ENCODE results near the gene SLC16A3.
"Not testable (repeated sequence)": the region's sequence is repeated elsewhere in the genome, so short reads cannot be mapped to it uniquely, and the experiment has no call there.

SLC16A3 gene

GRCh38 chr17:82247182-82247823 is 18.5 kb downstream of the SLC16A3 start:
- no peak for DNase-seq (ENCODE audit: low read depth)

GRCh38 chr17:82247856-82248671 is 19.2 kb downstream of the SLC16A3 start:
- DNase-seq (ENCODE audit: low read depth) = no peak

GRCh38 chr17:82248815-82249674 is 20.2 kb downstream of the SLC16A3 start:
- DNase-seq (ENCODE audit: low read depth) = no peak

DNA sequence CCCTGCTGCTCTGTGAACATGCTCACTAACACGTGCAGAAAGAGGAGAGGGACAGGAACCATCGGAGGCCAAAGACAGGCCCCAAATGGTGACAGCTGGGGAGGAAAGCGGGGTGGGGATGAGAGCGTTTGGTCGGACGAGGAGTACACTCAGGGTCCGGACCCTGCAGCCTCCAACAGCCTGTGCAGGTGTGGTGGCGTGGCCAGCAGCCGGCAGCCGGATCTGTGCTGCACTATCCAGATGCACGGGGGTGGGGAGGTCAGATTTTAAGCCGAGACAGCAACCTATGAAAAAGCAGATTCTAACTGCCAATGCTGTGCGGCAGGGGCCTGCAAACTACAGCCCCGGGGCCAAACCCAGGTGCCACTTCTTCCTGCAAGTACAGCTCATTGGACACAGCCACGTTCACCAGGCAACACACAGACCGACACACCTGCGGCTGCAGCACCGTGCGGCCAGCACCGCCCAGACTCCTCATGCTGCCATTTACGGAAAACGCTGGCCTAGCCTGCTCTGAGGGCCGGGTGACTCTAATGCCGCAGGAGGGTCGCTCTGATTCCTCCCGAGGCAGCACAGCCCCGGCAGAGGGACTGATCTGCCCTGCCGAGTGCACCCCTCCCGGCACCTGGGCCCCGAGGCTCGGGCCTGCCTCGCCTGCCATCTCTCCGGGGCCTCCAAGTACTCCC is 21.2 kb downstream of the SLC16A3 start:
- DNase-seq (ENCODE audit: low read depth) = no peak

DNA sequence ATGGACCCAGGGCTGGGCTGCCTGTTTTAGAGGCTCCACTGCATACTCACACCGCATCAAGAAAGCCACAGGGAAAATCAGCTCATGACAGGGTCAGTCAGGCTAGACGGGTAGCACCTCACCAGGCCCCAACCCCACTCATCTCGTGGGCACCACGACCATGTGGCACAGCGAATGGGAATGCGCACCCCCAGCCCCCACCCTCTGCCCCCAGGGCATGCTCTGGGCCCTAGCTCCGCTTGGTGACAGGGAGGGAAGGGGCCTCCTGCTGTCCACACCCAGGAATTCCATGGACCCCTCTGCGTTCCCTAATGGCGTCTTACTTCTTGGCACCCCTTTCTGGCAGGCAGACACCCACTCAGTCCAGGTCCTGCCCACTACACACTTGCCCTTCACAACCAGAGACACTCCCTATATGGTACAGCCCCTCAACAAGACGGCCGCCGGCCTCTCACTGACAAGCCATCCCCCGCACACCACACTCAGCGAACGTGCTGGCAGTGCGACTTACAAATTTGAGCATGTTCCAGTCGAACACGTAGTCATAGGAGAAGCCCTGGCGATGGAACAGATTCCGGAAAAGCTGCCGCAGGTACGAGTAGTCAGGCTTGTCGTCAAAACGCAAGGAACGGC is 22.1 kb downstream of the SLC16A3 start:
- no peak for DNase-seq (ENCODE audit: low read depth)

DNA sequence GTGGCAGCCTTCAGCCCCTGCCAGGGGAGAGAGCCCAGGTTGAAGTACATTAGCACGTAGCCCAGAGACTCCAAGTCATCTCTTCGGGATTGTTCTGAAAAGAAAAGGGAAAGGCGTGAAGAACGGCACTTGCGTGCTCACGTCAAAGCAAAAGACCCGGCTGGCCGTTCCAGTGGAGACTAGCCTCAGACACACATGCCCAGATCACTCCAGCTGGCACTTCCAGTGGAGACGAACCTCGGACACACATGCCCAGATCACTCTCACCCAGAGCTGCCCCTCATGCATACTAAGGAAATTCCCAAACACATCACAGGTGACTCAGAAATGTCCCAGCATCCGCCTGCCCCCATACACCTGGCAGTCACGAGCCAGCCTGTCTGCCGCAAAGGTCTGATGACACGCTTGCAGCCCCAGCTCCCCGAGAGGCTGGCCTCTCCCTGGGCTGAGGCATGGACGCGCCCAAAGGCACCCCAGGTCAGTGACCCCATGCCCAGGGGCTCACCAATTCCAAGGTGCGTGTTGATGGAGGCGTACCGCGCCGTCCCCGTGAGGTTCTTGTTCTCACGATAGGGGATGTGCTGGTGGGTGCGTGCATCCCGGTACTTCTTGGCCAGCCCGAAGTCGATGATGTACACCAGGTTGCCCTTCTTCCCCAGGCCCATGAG is 23.8 kb downstream of the SLC16A3 start:
- DNase-seq (ENCODE audit: low read depth) = no peak

DNA sequence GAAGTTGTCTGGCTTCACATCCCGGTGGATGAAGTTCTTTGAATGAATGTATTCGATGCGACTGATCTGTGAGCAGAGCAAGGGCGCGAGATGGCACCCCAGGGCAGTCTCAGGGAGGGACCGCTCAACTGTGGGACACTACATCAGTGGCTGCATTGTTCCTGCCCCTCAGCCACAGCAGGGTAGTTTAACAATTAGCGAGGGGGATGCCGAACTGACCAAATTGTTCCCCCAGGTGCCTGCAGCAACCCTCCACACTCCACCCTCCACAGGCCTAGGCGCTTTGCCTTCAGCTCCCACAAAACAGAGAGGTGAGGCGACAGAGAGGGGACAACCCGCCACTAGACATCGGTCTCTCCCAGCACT is 24.3 kb downstream of the SLC16A3 start:
- no peak for DNase-seq (ENCODE audit: low read depth)

- DNase-seq (ENCODE audit: low read depth) = not testable (repeated sequence)
These were observed 25.3 kb downstream of the SLC16A3 start for GRCh38 chr17:82254096-82254495.

- not testable (repeated sequence) for DNase-seq (ENCODE audit: low read depth)
These were observed 25.9 kb downstream of the SLC16A3 start for GRCh38 chr17:82254746-82255145.

DNA sequence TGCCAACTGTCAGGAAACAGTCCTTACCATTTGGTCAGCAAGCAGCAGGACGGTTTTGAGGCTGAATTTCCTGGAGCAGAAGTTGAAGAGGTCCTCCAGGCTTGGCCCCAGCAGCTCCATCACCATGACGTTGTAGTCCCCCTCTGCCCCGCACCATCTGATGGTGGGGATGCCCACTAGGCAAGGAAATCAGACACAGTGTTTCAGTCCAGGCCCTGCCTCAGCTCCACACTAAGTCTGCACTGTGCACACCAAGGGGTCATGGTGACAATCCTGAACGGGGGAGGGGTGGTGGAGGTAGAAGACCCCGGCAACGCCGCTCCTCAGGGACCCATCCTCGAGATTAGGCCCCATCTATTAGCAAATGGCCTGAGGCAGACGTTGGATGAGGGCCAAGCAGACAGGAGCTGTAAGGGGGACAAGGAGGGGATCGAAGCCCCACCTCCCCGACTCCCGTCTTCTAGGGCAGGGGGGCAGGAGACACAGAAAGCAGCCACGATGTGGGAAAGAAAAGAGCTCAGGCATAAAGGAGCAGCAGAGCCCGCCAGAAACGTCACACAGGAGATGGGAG is 26.6 kb downstream of the SLC16A3 start:
- no peak for DNase-seq (ENCODE audit: low read depth)

GRCh38 chr17:82256242-82256885 is 27.5 kb downstream of the SLC16A3 start:
- DNase-seq (ENCODE audit: low read depth) = no peak

- DNase-seq (ENCODE audit: low read depth) = peak; percentile 56
These were observed 28.6 kb downstream of the SLC16A3 start for GRCh38 chr17:82257473-82257872.

DNA sequence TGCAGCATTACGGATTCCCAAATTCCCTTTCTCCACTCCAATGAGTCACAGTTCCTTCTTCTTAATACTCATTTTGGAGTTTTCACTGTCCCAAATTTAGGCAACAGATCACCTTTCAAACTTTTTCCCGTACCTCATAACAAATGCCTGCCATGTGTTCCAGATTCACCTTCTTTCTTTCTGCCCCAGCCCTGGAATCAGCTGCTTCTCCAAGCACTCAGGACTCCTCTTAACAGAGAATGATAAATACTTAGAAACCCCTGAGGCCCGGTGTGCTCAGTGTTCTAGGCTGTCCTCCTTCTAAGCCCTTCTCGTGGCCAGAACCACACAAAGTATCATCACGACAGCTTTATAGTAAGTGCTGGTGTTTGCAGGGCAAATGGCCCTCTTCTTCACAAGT is 29.7 kb downstream of the SLC16A3 start:
- DNase-seq (ENCODE audit: low read depth) = no peak

DNA sequence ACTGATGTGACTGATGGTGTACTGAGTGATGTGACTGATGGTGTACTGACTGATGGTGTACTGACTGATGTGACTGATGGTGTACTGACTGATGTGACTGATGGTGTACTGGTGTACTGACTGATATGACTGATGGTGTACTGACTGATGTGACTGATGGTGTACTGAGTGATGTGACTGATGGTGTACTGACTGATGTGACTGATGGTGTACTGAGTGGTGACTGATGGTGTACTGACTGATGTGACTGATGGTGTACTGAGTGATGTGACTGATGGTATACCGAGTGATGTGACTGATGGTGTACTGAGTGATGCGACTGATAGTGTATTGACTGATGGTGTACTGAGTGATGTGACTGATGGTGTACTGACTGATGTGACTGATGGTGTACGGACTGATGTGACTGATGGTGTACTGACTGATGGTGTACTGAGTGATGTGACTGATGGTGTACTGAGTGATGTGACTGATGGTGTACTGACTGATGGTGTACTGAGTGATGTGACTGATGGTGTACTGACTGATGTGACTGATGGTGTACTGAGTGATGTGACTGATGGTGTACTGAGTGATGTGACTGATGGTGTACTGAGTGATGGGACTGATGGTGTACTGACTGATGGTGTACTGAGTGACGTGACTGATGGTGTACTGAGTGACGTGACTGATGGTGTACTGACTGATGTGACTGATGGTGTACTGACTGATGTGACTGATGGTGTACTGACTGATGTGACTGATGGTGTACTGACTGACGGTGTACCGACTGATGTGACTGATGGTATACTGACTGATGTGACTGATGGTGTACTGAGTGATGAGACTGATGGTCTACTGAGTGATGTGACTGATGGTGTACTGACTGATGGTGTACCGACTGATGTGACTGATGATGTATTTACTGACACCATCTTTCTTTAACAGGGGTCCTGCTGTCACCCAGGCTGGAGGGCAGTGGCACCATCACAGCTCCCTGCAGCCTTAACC is 31.4 kb downstream of the SLC16A3 start:
- not testable (repeated sequence) for DNase-seq (ENCODE audit: low read depth)

DNA sequence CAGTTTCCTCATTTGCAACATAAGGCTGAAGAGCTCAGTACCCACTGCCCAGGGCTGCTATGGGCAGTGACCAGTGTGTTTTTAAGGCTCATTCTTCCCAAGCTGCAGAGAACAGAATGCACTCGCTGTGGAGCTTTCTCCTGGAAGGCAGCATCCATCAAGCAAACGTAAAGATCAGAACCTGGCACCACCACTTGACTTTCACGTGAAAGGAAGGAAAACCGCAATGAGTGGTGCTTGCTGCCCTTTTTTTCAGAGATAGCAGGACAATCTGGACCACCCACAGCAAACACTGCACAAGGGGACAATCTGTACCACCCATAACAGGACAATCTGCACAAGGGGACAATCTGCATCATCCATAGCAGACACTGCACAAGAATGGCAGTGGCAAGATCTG is 33.5 kb downstream of the SLC16A3 start:
- DNase-seq (ENCODE audit: low read depth) = no peak

- no peak for DNase-seq (ENCODE audit: low read depth)
These were observed 34.8 kb downstream of the SLC16A3 start for GRCh38 chr17:82263641-82264040.

DNA sequence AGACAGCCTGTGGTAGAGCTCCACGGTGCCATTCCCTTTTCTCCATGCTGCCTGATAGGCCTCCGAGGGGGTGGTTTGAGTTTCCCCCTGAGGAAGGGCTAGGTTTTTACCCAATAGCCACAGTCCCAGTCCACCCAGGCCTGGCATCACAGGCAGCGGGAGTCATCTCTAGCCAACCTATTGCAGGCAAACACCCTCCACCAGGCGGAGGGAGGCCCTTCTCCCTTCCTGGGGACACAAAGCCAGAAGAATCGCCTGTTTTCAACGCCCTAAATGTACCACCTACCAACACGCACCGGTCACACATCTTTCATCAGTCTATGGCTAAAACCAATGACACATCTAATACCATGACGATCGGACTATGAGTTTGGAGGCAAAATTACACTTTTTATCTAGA is 37.3 kb downstream of the SLC16A3 start:
- DNase-seq (ENCODE audit: low read depth) = no peak

DNA sequence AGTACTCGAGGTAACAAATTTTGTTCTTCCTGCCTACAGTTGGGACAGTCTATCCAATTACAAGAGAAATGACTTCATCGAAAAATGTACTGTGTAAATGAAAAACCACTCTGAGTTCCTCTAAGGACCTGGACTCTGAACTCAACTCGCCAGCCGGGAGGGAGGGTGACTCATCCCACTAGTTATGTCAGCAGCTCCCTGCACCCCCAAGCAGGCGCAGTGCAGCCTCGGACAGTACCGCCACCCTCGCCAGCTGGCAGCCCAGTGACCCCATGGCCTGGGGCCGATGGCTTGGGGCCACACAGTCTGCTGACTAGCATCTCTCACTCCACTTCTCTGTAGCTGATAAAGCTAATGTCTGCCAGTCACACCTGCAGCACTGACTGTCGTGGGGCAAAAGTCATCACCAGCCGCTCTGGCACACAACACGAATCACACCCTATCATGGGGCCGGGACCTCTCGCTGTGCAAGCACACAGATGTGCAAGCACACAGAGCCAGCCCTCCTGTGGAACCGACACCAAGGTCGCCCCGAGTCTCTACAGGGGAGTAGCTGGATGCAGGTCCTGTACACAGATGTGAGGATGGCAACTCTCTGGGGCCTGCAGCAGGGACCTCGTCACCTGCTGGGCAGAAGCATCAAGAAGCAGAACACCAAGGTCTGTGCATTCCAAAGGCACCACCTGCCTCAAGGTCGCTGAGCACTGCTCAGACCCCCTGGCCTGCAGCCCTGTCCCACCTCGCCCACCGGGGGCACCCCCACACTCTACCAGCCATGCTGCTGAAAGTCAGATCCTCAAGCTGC is 38.9 kb downstream of the SLC16A3 start:
- no peak for DNase-seq (ENCODE audit: low read depth)

Measured in stimulated activated CD8-positive, alpha-beta memory T cell treated with anti-CD3 and anti-CD28 coated beads, Interleukin-12 subunit alpha, Interleukin-12 subunit beta, amount 100 ng/mL, for 1 hour (primary cell).